CD4-positive, alpha-beta T cell treated with Interleukin-2 at 100 ng/mL for 4 hours (primary cell): ENCODE data around the gene DNMT3L.
"Not testable (repeated sequence)": the region's sequence is repeated elsewhere in the genome, so short reads cannot be mapped to it uniquely, and the experiment has no call there.

Source experiments
- DNase-seq: peaks from one replicate; pipeline ENCODE4 v3.0.0-alpha.2; 2020; ENCODE audit warnings: low spot score

DNMT3L gene

DNA sequence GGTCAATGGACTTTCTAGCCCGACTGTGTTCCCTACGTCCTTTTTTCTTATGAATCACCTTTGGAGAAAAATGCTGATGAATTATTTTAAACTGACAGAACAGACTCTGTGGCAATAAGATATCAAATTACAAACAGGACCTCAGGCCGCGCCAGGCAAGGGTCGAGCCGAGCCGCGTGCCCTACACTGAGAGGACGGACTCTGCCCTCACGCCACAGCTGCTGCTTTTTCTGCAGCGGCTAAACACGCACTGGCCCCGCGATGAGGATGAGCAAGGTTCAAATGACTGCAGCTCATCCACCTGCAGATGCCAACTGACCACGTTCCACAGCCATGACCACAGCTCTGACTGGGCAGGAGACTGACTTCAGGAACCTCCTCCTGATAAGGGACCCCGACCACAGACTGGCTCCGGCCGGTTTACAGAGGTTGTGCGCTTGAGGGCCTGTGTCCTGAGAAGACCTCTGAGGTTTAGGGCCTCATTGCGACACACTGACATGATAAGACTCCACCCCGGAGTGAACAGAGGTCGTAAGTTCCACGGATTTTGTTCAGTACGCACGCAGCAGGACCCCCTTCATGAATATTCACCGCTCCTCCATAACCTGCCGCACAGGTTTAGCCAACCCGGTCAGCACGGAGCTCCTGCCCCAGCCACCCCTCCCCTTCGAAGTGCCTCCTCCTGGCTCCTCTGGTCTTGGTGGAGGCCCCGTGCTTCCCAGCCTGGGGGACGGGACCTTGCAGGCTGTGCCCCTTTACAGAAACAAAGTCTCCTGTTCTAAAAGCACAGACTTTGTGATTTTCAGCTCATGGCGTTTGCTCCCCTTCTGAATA lies 12.3 kb downstream of the DNMT3L start:
- DNase-seq: not testable (repeated sequence)

DNA sequence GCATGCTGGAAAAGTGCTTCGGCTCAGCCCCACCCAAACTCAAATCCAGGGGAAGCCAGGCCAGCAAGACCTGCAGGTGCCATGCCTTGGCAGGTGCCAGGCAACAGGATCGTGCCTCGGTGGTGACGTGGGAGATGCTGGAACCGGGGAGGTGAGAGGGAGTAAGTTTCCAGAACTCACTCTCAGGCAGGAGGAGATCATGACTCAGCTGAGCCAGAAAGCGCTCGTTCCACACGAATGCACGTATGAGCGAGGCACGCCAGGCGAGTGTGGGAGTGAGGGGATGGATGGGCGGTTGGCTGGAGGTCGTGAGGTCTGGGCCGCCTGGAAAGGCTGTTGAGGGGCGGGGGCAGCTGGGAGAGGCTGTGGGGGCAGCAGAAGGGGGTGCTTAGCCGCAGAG lies 13.8 kb downstream of the DNMT3L start:
- not testable (repeated sequence) for DNase-seq

GRCh38 chr21:44243980-44244379 lies 17.7 kb downstream of the DNMT3L start:
- DNase-seq: not testable (repeated sequence)

GRCh38 chr21:44241281-44241680 lies 20.4 kb downstream of the DNMT3L start:
- not testable (repeated sequence) for DNase-seq

GRCh38 chr21:44240842-44241241 lies 20.9 kb downstream of the DNMT3L start, which contains the start of gene ICOSLG:
Gene ICOSLG, minus strand, starts transcription at chr21:44240943. Its CDS starts 126 bp downstream, at chr21:44240817.
- not testable (repeated sequence) for DNase-seq

GRCh38 chr21:44240353-44240752 lies 21.3 kb downstream of the DNMT3L start:
- DNase-seq: not testable (repeated sequence)

DNA sequence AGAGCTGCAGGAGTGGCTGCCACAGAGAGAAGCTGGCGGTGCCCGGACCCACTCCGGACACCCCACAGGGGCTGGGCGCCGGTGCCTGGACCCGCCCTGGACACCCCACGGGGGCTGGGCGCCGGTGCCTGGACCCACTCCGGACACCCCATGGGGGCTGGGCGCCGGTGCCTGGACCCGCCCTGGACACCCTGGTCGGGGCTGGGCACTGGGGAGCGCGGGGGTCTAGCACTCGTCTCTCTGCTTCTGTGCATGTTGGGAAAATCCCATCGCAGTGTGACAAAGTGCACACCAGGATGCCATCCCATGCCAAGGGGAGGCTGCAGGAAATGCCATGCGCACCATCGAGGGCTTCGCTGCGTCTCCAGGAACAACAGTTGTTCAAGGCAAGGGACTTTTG lies 32.1 kb downstream of the DNMT3L start:
- not testable (repeated sequence) for DNase-seq

- DNase-seq: not testable (repeated sequence)
These were observed 33.6 kb downstream of the DNMT3L start for GRCh38 chr21:44228109-44228508.

- DNase-seq: not testable (repeated sequence)
These were observed 34.1 kb downstream of the DNMT3L start for GRCh38 chr21:44227614-44228013.

- DNase-seq: not testable (repeated sequence)
These were observed 36.1 kb downstream of the DNMT3L start for GRCh38 chr21:44225605-44226004.

DNA sequence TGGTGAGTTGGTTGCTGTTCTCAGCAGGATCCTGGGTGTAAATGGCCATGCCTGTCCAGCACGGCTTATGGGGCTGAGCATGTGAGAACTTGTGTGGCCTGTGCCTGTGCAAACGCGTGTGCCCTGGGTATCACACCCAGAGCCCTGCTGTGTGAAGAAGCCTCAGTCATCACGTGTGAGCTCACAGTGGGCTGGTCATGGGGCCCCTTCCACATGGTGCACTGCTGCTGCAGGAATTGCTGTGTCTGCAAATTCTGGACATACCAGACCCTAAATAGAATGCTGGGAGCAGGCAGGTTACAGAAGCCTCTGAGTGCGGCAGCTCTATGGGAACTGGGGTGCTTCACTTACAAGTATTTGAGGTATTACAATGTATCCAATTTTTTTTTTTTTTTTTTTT lies 38.4 kb downstream of the DNMT3L start:
- DNase-seq: not testable (repeated sequence)

GRCh38 chr21:44220674-44221073 lies 41.0 kb downstream of the DNMT3L start:
- not testable (repeated sequence) for DNase-seq

GRCh38 chr21:44218461-44218860 lies 43.2 kb downstream of the DNMT3L start:
- not testable (repeated sequence) for DNase-seq

DNA sequence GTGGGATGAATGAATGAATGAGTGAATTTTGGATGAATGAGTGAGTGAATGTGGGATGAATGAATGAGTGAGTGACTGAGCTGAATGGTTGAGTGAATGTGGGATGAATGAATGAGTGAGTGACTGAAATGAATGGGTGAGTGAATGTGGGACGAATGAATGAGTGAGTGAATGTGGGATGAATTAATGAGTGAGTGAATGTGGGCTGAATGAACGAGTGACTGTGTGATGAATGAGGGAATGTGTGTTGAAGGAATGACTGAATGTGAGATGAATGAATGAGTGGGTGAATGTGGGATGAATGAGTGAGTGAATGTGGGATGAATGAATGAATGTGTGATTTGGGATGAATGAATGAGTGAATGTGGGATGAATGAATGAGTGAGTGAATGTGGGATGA lies 49.7 kb downstream of the DNMT3L start:
- not testable (repeated sequence) for DNase-seq

- not testable (repeated sequence) for DNase-seq
These were observed 50.1 kb downstream of the DNMT3L start for GRCh38 chr21:44211574-44211973.

DNA sequence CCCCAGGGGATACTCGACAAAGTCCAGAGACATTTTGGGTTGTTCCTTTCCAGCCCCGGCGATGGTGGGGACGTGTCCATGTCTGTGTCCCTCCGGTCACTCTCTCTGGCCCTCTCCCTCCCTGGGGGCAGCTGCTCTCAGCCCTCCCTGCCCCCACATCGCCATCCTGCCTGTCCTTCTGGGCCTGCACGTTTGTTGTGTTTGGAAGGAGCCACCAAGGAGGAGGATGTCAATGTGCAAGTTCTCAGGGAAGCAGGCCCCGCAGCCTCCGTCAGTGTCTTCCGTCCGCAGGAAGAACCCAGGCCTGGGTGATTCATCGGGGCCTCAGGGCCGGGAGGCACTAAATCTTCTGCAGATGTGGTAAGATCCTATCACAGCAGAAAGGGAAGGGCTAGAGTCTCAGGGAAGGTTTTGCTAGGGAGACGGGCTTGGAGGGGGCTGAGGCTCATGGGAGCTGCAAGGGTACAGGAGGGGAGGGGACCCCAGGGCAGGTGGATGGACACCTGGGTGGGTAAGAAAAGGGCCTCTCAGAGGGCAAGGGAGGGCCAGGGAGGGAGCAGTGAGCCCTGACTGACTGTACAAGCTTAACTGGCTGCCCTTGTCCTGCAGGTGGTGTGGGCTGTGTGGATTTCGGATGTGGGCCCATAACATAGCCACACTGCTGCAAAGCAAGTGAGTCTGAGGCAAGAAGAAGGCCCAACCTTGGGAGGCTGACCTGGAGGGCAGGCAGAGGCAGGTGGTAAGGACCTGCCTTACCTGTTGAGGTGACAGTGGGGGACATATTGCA lies 53.6 kb downstream of the DNMT3L start:
- DNase-seq: not testable (repeated sequence)

DNA sequence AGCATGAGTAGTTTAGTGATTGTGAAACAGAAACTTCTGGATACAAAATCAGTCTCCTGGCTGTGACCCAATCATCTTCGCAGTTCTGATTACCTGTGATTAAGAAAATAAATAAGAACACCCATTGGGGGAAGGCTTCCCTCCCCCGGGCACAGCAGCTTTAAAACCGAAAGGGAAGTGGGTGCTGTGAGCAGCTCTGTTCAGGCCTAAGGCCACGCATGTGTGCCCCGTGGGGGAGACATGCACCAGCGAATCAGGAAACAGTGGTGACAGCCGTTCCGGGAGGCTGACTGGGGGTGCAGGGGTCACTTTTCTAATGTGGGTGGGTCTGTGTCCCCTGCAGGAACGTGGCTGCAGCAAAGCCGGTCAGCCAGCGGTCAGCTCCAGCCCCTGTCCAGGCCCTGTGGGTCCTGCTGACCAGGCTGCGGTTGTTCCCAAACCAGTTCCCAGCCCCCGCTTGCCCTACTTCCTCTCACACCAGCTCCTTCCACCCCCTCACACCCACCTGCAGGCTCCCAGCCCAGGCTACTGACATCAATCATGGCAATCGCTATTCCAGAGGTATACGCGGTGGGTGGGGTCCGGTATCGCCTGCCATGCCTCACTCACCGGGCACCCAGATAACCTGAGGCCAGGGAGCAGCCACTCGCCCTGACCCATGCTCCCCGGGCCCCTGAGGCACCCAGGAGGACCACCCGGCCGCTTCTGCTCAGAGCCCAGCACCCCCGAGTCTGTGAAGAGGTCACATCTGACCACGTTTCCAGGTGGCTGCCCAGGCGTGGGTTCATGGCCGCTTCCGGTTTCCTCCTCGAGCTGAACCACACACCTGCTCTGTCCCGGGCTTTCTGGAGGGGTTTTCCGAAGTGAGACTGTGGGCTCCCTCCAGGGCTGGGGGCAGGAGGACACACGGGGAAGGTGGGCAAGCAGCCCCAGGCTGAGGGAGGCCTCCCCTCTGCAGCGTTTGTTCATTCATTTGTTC lies 54.7 kb downstream of the DNMT3L start:
- not testable (repeated sequence) for DNase-seq

GRCh38 chr21:44206187-44206586 lies 55.5 kb downstream of the DNMT3L start:
- DNase-seq: not testable (repeated sequence)

GRCh38 chr21:44202590-44203299 lies 59.0 kb downstream of the DNMT3L start:
- not testable (repeated sequence) for DNase-seq

DNA sequence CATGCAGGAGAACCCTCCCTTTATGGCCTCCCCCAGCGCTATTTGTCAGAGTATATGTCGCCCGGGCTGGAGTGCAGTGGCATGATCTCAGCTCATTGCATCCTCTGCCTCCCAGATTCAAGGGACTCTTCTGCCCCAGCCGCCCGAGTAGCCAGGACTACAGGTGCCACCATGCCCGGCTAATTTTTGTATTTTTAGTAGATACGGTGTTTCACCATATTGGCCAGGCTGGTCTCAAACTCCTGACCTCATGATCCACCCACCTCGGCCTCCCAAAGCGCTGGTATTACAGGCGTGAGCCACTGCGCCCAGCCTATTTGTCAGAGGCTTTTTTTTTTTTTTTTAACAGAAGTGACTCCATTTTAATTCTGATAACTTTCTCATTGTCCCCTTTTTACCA lies 61.7 kb downstream of the DNMT3L start:
- not testable (repeated sequence) for DNase-seq

GRCh38 chr21:44199448-44199847 lies 62.2 kb downstream of the DNMT3L start:
- no peak for DNase-seq
